Measurements from ENCODE around the gene DENND5A.
"Not testable (repeated sequence)": the region's sequence is repeated elsewhere in the genome, so short reads cannot be mapped to it uniquely, and the experiment has no call there.

The DENND5A gene

DNA sequence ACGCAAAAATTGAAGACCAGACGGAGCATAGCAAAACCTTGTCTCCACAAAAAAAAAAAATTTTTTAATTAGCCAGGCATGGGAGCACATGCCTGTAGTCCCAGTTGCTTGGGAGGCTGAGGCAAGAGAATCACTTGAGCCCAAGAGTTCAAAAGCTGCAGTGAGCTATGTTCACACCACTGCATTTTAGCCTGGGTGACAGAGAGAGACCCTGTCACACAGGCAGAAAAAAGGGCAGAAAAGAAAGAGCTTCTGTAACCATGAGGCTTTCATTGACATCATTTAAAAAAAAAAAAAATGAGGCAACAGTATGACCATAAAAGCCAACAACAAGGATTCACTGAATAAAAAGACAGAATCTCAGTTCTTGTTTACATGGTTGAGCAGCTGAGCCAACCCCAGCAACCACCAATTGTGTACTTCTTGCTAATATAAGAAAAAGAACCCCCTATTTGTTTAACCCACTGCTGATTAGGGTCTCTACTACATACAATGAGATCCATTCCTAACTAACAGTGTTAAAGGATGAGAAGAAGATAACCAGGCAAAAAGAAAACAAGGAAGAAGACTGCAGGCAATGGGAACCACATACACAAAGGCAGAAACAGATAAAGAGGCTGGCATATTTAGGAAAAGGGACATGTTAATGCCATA is 87.6 kb downstream of the DENND5A start:
- peaks cover 3% of the 10 kb centered on the region for H3K79me2 ChIP-seq (ENCODE audit: control insufficient read depth, insufficient read depth, low read length, unreplicated experiment)
- no peak overlapping the region for H3K27ac ChIP-seq (ENCODE audit: low read depth, low read length)
- no peaks in the 10 kb centered on the region for H3K27me3 ChIP-seq (ENCODE audit: insufficient read depth, low read length)
- H3K36me3 ChIP-seq (ENCODE audit: insufficient read depth, low read length) = peaks cover 52% of the 10 kb centered on the region
- peaks cover 12% of the 10 kb centered on the region for H3K4me1 ChIP-seq (ENCODE audit: control insufficient read depth, insufficient read depth, low read length, unreplicated experiment)
- H3K4me3 ChIP-seq (ENCODE audit: low read depth, low read length) = no peak overlapping the region
- no peak overlapping the region for H2AFZ ChIP-seq (ENCODE audit: low read length, unreplicated experiment)

DNA sequence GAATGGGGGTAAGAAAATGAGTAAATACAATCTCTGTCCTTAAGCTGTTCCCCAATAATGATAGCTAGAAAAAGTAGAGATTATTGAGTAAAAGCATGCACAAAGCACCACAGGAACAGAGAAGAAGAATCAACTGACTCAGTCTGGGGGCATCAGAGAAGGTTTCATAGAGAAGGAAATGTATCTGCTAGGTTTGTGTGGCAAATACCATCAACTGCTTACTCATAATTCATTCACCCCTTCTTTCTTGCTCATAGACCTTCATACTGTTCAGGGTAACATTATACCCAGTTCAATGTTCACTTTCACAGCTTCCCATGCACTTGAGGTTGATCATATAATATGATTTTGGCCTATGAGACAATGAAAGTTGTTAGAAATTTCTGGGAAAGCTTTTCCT is 88.6 kb downstream of the DENND5A start:
- no peak overlapping the region for H3K4me3 ChIP-seq (ENCODE audit: low read depth, low read length)
- H3K79me2 ChIP-seq (ENCODE audit: control insufficient read depth, insufficient read depth, low read length, unreplicated experiment) = peaks cover 3% of the 10 kb centered on the region
- H3K27ac ChIP-seq (ENCODE audit: low read depth, low read length) = 0 out of 2 replicates have a peak overlapping the region, but pooled peaks have one; percentile 8
- peaks cover 55% of the 10 kb centered on the region for H3K36me3 ChIP-seq (ENCODE audit: insufficient read depth, low read length)
- H3K27me3 ChIP-seq (ENCODE audit: insufficient read depth, low read length) = no peaks in the 10 kb centered on the region
- H2AFZ ChIP-seq (ENCODE audit: low read length, unreplicated experiment) = no peak overlapping the region
- peaks cover 12% of the 10 kb centered on the region for H3K4me1 ChIP-seq (ENCODE audit: control insufficient read depth, insufficient read depth, low read length, unreplicated experiment)

DNA sequence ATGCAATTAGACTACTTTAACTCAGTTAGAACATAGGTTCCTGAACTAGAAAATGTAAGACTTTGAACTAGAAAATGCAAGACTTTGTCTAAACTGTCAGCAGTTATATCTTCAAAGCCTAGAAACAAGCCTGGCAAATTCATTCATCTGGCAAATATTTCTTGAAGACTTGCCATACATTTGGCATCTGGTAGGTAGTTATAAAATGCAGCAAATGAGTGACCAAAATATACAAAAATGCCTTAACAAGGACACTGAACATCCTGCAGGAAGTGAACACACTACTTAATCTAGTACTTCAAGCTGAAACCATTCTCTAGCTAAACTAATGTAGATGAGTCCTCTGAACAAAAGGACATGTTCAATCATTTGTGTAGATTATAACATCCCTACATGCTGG is 89.0 kb downstream of the DENND5A start:
- H2AFZ ChIP-seq (ENCODE audit: low read length, unreplicated experiment) = no peak overlapping the region
- H3K4me1 ChIP-seq (ENCODE audit: control insufficient read depth, insufficient read depth, low read length, unreplicated experiment) = peaks cover 11% of the 10 kb centered on the region
- peaks cover 55% of the 10 kb centered on the region for H3K36me3 ChIP-seq (ENCODE audit: insufficient read depth, low read length)
- H3K27ac ChIP-seq (ENCODE audit: low read depth, low read length) = 0 out of 2 replicates have a peak overlapping the region, but pooled peaks have one; percentile 8
- peaks cover 3% of the 10 kb centered on the region for H3K79me2 ChIP-seq (ENCODE audit: control insufficient read depth, insufficient read depth, low read length, unreplicated experiment)
- no peak overlapping the region for H3K4me3 ChIP-seq (ENCODE audit: low read depth, low read length)
- H3K27me3 ChIP-seq (ENCODE audit: insufficient read depth, low read length) = no peaks in the 10 kb centered on the region

DNA sequence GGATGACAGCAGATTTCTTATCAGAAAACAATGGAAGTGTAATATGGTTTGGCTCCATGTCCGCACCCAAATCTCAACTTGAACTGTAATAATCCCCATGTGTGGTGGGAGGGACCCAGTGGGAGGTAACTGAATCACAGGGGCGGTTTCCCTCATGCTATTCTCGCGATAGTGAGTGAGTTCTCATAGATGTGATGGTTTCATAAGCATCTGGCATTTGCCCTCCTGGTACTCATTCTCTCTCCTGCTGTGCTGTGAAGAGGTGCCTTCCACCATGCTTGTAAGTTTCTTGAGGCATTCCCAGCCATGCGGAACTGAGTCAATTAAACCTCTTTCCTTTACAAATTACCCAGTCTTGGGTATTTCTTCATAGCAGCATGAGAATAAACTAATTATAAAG is 92.8 kb downstream of the DENND5A start:
- no peak overlapping the region for H3K4me3 ChIP-seq (ENCODE audit: low read depth, low read length)
- no peak overlapping the region for H2AFZ ChIP-seq (ENCODE audit: low read length, unreplicated experiment)
- H3K4me1 ChIP-seq (ENCODE audit: control insufficient read depth, insufficient read depth, low read length, unreplicated experiment) = peaks cover 27% of the 10 kb centered on the region
- no peaks in the 10 kb centered on the region for H3K27me3 ChIP-seq (ENCODE audit: insufficient read depth, low read length)
- peaks cover 47% of the 10 kb centered on the region for H3K36me3 ChIP-seq (ENCODE audit: insufficient read depth, low read length)
- peaks cover 3% of the 10 kb centered on the region for H3K79me2 ChIP-seq (ENCODE audit: control insufficient read depth, insufficient read depth, low read length, unreplicated experiment)
- H3K27ac ChIP-seq (ENCODE audit: low read depth, low read length) = no peak overlapping the region

DNA sequence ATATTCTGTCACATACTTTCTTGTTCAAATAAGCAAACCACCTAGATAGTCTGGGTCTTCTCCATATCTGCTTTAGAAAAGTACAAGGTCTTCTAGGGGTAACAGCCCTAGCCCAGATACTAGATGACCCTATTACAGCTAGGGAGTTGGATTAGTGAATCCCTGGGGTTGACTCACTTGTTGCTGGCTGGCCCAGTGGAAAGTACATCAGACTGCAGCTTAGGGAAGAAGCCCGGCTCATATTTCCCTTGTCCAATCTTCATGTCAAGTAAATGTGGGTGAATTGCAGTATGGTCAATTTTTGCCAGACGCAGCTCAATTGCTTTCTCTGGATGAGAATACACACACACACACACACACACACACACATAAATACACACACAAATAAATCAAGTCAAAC is 94.7 kb downstream of the DENND5A start:
- H3K79me2 ChIP-seq (ENCODE audit: control insufficient read depth, insufficient read depth, low read length, unreplicated experiment) = peaks cover 6% of the 10 kb centered on the region

DNA sequence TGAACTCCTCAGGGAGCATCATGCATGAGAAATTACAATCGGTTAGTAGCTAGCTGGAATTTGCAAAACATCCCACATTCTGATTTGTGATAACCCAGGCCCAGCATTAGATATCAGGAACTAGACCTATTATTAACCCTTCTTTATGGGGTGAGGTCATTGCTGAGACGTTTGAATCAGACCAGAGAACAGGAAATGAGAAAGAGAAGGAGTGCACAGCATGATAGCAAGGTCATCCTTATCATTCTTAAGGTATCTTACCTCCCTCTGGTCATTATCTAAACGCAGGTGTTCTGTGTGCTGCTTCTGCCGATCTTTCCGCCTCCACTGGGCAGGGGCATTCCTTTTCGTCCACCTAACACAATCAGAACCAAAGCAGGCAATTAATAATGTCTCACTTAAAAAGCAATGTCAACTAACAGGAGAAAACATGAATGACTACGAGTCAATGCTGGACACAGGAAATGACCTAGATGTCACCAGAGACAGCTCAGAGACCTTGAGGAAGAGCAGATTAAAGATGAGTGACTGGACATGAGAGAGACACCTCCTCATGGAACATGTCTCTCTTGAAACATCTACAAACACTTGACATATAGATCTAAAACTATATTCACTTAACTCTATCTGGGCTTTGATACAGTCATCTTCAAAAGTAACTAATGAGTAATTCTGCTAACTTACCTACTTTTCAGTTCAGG is 95.4 kb downstream of the DENND5A start:
- Histone ChIP-seq H3K4me3 (ENCODE audit: low read depth, low read length) (peak overlapping the region; percentile 2; the same call in 1 of the 2 replicates), H3K4me1 (ENCODE audit: control insufficient read depth, insufficient read depth, low read length, unreplicated experiment) (peaks cover 20% of the 10 kb centered on the region), H3K79me2 (ENCODE audit: control insufficient read depth, insufficient read depth, low read length, unreplicated experiment) (peaks cover 7% of the 10 kb centered on the region), H2AFZ (ENCODE audit: low read length, unreplicated experiment) (no peak overlapping the region), H3K36me3 (ENCODE audit: insufficient read depth, low read length) (peaks cover 31% of the 10 kb centered on the region), H3K27me3 (ENCODE audit: insufficient read depth, low read length) (no peaks in the 10 kb centered on the region), H3K27ac (ENCODE audit: low read depth, low read length) (peak overlapping the region; percentile 8; the same call in 1 of the 2 replicates)

More for the DNA sequence above, 94.7 kb downstream of the DENND5A start:
- peak overlapping the region; percentile 8; the same call in 1 of the 2 replicates for H3K27ac ChIP-seq (ENCODE audit: low read depth, low read length)
- H3K4me1 ChIP-seq (ENCODE audit: control insufficient read depth, insufficient read depth, low read length, unreplicated experiment) = peaks cover 20% of the 10 kb centered on the region
- no peaks in the 10 kb centered on the region for H3K27me3 ChIP-seq (ENCODE audit: insufficient read depth, low read length)
- H3K4me3 ChIP-seq (ENCODE audit: low read depth, low read length) = no peak overlapping the region
- H3K36me3 ChIP-seq (ENCODE audit: insufficient read depth, low read length) = peaks cover 32% of the 10 kb centered on the region
- H2AFZ ChIP-seq (ENCODE audit: low read length, unreplicated experiment) = no peak overlapping the region

DNA sequence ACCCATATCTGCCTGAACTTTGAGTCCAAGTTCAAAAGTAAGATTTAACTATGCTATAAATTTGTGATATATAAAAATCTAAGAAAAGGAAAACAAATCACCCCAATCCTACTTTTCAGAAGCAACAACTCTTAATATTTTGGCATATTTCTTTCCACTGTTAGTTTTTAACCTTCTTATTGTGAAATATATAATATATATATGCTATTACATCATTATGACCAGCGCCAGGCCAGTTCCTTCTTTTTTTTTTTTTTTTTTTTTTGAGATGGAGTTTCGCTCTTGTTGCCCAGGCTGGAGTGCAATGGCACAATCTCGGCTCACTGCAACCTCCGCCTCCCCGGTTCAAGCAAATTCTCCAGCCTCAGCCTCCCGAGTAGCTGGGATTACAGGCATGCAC is 103.2 kb downstream of the DENND5A start:
- H3K79me2 ChIP-seq (ENCODE audit: control insufficient read depth, insufficient read depth, low read length, unreplicated experiment); H2AFZ ChIP-seq (ENCODE audit: low read length, unreplicated experiment): not testable (repeated sequence)
- H3K36me3 ChIP-seq (ENCODE audit: insufficient read depth, low read length) = peaks cover 26% of the 10 kb centered on the region

DNA sequence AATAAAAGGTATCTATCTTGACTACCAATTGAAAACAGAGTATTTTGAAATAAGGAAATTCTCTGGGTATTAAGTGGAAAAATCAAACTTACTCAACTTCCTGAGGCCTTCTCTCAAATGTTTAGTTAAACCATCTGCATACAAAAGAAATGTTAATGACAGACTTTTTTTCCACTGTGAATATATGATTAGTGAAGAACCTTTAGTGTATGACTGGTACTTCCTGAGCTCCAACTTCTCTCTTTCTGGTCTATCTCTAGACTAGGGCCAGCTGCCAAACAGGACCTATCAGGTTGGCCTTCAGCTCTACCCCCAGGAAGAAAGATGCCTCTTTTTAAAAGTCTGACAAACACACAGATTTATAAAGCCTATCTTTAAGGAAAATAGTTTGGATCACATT is 105.0 kb downstream of the DENND5A start:
- Histone ChIP-seq H3K79me2 (ENCODE audit: control insufficient read depth, insufficient read depth, low read length, unreplicated experiment) (no peaks in the 10 kb centered on the region), H3K36me3 (ENCODE audit: insufficient read depth, low read length) (peaks cover 35% of the 10 kb centered on the region), H3K4me3 (ENCODE audit: low read depth, low read length) (no peak overlapping the region), H3K27ac (ENCODE audit: low read depth, low read length) (peak overlapping the region; percentile 92), H2AFZ (ENCODE audit: low read length, unreplicated experiment) (no peak overlapping the region), H3K27me3 (ENCODE audit: insufficient read depth, low read length) (no peaks in the 10 kb centered on the region), H3K4me1 (ENCODE audit: control insufficient read depth, insufficient read depth, low read length, unreplicated experiment) (peaks cover 41% of the 10 kb centered on the region)

More for the DNA sequence above, 103.2 kb downstream of the DENND5A start:
- not testable (repeated sequence) for H3K27me3 ChIP-seq (ENCODE audit: insufficient read depth, low read length); H3K27ac ChIP-seq (ENCODE audit: low read depth, low read length); H3K4me3 ChIP-seq (ENCODE audit: low read depth, low read length)
- peaks cover 41% of the 10 kb centered on the region for H3K4me1 ChIP-seq (ENCODE audit: control insufficient read depth, insufficient read depth, low read length, unreplicated experiment)

DNA sequence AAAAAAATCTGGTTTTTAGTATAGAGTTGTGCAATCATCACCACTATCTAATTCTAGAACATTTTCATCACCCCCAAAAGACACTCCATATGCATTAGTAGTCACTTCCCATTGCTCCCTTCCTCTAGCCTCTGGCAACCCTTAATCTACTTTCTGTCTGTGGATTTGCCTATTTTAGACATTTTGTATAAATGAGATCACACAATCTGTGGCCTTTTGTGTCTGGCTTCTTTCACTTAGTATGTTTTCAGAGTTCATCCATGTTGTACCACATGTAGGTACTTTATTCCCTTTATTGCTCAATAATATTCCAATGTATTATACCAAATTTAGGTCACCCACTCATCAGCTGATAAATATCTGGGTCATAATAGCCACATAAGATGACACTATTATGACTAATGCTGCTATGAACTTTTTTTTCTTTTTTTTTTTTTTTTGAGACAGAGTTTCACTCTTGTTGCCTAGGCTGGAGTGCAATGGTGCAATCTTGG is 106.2 kb downstream of the DENND5A start:
- peaks cover 35% of the 10 kb centered on the region for H3K36me3 ChIP-seq (ENCODE audit: insufficient read depth, low read length)
- H3K27me3 ChIP-seq (ENCODE audit: insufficient read depth, low read length) = no peaks in the 10 kb centered on the region
- H3K4me3 ChIP-seq (ENCODE audit: low read depth, low read length) = peak overlapping the region; percentile 47; the same call in 1 of the 2 replicates
- no peak overlapping the region for H2AFZ ChIP-seq (ENCODE audit: low read length, unreplicated experiment)
- peaks cover 41% of the 10 kb centered on the region for H3K4me1 ChIP-seq (ENCODE audit: control insufficient read depth, insufficient read depth, low read length, unreplicated experiment)
- peak overlapping the region; percentile 89 for H3K27ac ChIP-seq (ENCODE audit: low read depth, low read length)
- no peaks in the 10 kb centered on the region for H3K79me2 ChIP-seq (ENCODE audit: control insufficient read depth, insufficient read depth, low read length, unreplicated experiment)

DNA sequence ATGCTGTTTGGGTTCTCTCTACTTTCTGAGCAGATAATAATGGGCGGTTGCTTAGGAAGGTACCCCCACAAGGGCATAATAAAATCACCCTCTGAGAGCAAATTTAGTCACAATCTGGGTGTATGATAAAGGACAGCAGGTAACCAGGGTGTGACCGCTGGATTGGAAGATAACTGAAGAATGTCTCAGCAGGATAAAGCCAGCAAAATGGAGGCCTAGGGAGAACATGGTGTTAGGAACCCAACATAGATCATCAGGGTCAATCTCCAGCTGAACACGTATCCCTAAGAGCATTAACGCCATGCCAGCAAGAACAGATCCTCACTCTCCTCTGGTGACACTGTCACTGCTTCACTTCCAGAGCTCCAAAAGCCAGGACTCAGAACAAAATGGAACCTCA is 109.2 kb downstream of the DENND5A start:
- H3K4me3 ChIP-seq (ENCODE audit: low read depth, low read length) = no peak overlapping the region
- peaks cover 41% of the 10 kb centered on the region for H3K4me1 ChIP-seq (ENCODE audit: control insufficient read depth, insufficient read depth, low read length, unreplicated experiment)
- no peaks in the 10 kb centered on the region for H3K27me3 ChIP-seq (ENCODE audit: insufficient read depth, low read length)
- peaks cover 46% of the 10 kb centered on the region for H3K36me3 ChIP-seq (ENCODE audit: insufficient read depth, low read length)
- no peaks in the 10 kb centered on the region for H3K79me2 ChIP-seq (ENCODE audit: control insufficient read depth, insufficient read depth, low read length, unreplicated experiment)
- H2AFZ ChIP-seq (ENCODE audit: low read length, unreplicated experiment) = no peak overlapping the region
- no peak overlapping the region for H3K27ac ChIP-seq (ENCODE audit: low read depth, low read length)
